Type B pancreatic cell (in vitro differentiated cells): Measurements from ENCODE around the gene ANKRA2. TPM values are rescaled to one million over a fixed set of nuclear protein-coding genes. Genes with fewer than 3 reads are reported as not detected.

Experiments
- DNase-seq: peaks from one replicate; pipeline ENCODE4 v3.0.0; 2021; ENCODE audit warnings: mixed read lengths; ENCODE audit not compliant: unreplicated experiment; ENCODE audit errors: extremely low spot score
- H3K27ac Mint-ChIP-seq: 2 replicates; pipeline ENCODE4 v1.8.0; 2021; ENCODE audit warnings: mild to moderate bottlenecking, mixed read lengths
- H3K27me3 Mint-ChIP-seq: 2 replicates; pipeline ENCODE4 v1.8.0; 2021; ENCODE audit warnings: mixed read lengths
- H3K36me3 Mint-ChIP-seq: 2 replicates; pipeline ENCODE4 v1.8.0; 2021; ENCODE audit warnings: mixed read lengths
- H3K4me1 Mint-ChIP-seq: one replicate; pipeline ENCODE4 v1.8.0; 2021; ENCODE audit warnings: mixed read lengths; ENCODE audit not compliant: unreplicated experiment
- H3K4me3 Mint-ChIP-seq: 2 replicates; pipeline ENCODE4 v1.8.0; 2021; ENCODE audit warnings: mild to moderate bottlenecking, mixed read lengths
- H3K9me3 Mint-ChIP-seq: 2 replicates; pipeline ENCODE4 v1.8.0; 2021; ENCODE audit warnings: mixed read lengths
- CTCF ChIP-seq: fragments of 200-600 bp; sonication (generic); conservative IDR thresholded peaks from 2 replicates; pipeline ENCODE4 v1.5.0; 2021; ENCODE audit warnings: antibody characterized with exemption, mild to moderate bottlenecking
- total RNA-seq: library from RNA; stranded (reverse); gene quantifications from 2 replicates; pipeline ENCODE4 v1.2.1, GENCODE V29; 2021; ENCODE audit warnings: low replicate concordance

The ANKRA2 gene
- total RNA-seq, 1 donor from 2014 or later, result 23.2 TPM

- H3K4me1 Mint-ChIP-seq, result no peaks in the 10 kb centered on the region
- H3K9me3 Mint-ChIP-seq, result peaks cover 4% of the 10 kb centered on the region
- TF ChIP-seq CTCF, result no peak
- H3K36me3 Mint-ChIP-seq, result no peaks in the 10 kb centered on the region
- no peak for DNase-seq
- peaks cover 19% of the 10 kb centered on the region for H3K27me3 Mint-ChIP-seq
- H3K27ac Mint-ChIP-seq, result no peak overlapping the region
- H3K4me3 Mint-ChIP-seq, result no peak overlapping the region
These were observed 31.3 kb downstream of the ANKRA2 start for GRCh38 chr5:73534011-73534644.

GRCh38 chr5:73532195-73532594, 33.2 kb downstream of the ANKRA2 start:
- peaks cover 4% of the 10 kb centered on the region for H3K9me3 Mint-ChIP-seq
- H3K4me3 Mint-ChIP-seq, result no peak overlapping the region
- no peak for TF ChIP-seq CTCF
- no peak overlapping the region for H3K27ac Mint-ChIP-seq
- no peak for DNase-seq
- peaks cover 19% of the 10 kb centered on the region for H3K27me3 Mint-ChIP-seq
- H3K36me3 Mint-ChIP-seq, result no peaks in the 10 kb centered on the region
- no peaks in the 10 kb centered on the region for H3K4me1 Mint-ChIP-seq

GRCh38 chr5:73531356-73531755, 34.1 kb downstream of the ANKRA2 start:
- no peak for DNase-seq
- peaks cover 16% of the 10 kb centered on the region for H3K27me3 Mint-ChIP-seq
- peaks cover 4% of the 10 kb centered on the region for H3K9me3 Mint-ChIP-seq
- no peak overlapping the region for H3K27ac Mint-ChIP-seq
- no peak overlapping the region for H3K4me3 Mint-ChIP-seq
- TF ChIP-seq CTCF, result no peak
- no peaks in the 10 kb centered on the region for H3K36me3 Mint-ChIP-seq
- H3K4me1 Mint-ChIP-seq, result no peaks in the 10 kb centered on the region

GRCh38 chr5:73529081-73529480, 36.4 kb downstream of the ANKRA2 start:
- peaks cover 4% of the 10 kb centered on the region for H3K9me3 Mint-ChIP-seq
- no peaks in the 10 kb centered on the region for H3K36me3 Mint-ChIP-seq
- no peak for DNase-seq
- no peak for TF ChIP-seq CTCF
- no peak overlapping the region for H3K4me3 Mint-ChIP-seq
- H3K27ac Mint-ChIP-seq, result no peak overlapping the region
- no peaks in the 10 kb centered on the region for H3K4me1 Mint-ChIP-seq
- peaks cover 14% of the 10 kb centered on the region for H3K27me3 Mint-ChIP-seq

- Mint-ChIP-seq H3K36me3 (no peaks in the 10 kb centered on the region), H3K4me3 (no peak overlapping the region), H3K9me3 (peaks cover 5% of the 10 kb centered on the region), H3K27me3 (peaks cover 9% of the 10 kb centered on the region), H3K27ac (no peak overlapping the region), H3K4me1 (no peaks in the 10 kb centered on the region)
- no peak for TF ChIP-seq CTCF
- no peak for DNase-seq
These were observed 37.2 kb downstream of the ANKRA2 start for GRCh38 chr5:73528248-73528647.
